Activated CD4-positive, CD25-positive, alpha-beta regulatory T cell treated with anti-CD3 and anti-CD28 coated beads, Interleukin-2, amount 50 U/mL, for 16 hours (primary cell): ENCODE results near the gene SLC13A3.

Source experiments
- DNase-seq: peaks from one replicate; pipeline ENCODE4 v3.0.0-alpha.2; 2020; ENCODE audit warnings: low read depth, low spot score

Gene SLC13A3

DNA sequence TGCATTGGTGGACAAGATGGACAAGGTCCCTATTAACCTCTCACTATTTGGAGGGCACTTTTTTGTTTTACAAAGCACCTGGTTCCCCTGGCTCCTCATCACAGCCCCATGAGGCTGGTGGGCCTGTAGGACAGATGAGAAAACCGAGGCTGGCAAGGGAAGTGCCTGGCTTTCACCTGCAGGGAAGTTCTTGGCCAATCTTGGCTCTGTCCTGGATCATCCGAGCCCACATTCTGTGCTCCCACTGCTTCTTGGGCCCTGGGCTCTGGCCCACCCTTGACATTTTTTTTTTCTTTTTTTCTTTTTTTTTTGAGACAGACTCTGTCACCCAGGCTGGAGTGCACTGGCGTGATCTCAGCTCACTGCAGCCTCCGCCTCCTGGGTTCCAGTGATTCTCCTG, 14.7 kb downstream of the SLC13A3 start:
- no peak for DNase-seq

DNA sequence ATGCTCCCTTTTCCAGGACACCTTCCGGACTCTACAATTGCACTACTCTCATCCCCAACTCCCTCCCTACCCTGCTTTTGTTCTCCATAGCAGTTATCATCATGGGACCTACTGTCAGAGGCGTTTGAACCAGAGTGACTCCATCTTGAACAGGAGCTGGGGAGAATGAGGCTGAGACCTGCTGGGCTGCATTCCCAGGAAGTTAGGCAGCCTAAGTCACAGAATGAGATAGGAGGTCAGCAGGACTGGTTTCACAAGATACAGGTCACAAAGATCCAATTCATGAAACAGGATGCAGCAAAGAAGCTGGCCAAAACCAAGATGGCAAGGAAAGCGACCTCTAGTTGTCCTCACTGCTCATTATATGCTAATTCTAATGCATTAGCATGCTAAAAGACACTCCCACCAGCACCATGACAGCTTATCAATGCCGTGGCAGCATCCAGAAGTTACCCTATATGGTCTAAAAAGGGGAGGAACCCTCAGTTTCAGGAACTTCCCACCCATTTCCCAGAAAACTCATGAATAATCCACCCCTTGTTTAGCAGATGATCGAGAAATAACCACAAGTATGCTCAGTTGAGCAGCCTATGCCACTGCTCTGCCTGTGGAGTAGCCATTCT, 15.6 kb downstream of the SLC13A3 start:
- DNase-seq = no peak

DNA sequence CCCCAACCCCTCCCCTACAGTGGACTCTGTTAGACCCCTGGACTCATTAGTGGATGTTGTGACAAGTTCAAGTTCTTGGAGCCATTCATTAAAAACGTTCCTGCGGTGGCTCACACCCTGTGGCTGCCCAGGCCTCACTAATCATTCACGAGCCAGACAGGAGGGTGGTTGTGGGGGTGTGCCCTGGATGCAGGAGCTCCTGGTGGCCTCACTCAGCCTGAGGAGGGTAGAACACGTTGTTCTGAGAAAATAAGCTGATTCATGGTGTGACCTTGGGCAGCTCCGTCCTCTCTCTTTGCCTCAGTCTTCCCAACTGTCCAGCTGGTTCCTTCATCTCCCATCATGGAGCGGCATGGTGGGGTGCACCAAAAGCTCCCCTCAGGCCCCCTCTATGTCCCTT, 16.7 kb downstream of the SLC13A3 start:
- no peak for DNase-seq

DNA sequence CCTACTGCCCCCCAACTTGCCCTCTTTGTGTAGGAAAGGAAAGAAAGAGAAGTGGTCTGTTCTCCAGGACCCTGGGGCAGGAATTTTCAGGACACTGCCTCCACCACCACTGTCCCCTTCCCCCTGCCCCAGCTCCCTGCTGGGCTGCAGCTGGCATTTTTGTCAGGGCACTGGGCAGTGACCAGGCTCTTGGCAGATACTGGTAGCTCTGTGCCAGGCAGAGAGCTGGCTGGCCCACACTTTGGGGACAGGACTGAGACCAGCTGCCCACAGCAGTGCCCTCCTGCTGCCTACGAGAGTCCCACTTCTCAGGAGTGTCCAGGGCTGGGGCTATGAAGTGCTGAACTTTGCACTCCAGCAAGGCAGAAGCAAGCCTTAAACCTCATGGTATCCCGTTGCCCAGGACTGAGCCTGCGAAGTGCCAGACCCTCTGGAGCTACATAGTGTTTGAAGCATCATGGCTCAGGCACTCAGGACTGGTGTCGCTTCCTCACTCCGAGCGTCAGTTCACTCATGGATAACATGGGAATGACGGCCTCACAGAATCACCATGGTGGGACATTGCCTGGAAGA, 19.3 kb downstream of the SLC13A3 start:
- no peak for DNase-seq

DNA sequence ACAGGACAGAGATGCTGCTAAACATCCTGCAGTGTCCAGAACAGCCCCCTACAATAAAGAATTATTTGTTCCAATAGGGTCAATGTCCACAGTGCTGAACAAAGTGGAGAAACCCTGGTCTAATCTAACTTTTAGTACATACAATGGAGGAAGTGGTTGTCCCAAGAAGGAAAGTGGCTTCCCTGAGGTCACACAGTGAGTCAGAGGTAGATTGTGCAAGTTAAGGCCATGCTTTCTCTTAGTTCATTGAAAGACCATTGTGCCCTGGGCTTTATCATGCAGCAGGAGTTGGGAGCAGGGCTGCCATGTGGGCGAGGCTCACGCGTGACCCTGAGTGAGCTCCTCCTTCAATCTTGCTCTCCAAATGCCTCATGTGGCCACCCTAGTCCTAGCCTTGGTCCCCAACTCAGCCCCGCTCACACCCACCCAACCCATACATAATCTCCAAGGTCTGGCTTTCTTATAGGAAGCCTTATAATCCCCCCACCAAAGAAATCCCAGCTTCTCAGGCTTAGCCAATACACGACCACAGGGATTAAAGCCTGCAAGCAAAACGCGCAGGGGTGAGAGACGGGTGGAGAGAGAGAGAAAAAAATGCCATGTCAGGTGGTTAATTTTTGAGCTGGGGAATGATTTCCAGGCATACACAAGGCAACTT, 19.9 kb downstream of the SLC13A3 start:
- DNase-seq = no peak

DNA sequence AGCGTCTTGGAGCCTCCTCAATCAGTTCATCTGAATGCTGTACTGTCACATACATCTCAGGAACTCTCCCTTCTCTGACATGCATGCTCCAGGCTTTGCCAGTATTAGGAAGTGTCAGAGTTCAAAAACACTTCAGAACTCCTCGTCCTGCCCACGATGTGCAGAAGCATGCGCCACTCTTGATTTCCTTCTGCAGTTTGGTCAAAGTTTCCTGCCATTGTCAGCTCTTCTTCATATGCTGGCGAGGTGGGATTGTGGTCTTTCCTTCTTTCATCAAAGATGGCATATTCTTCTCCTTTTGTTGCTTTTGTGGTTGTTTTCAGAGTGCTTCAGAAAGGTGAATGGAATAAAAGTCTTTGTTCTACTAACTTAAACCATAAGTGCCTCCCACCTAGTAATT, 21.0 kb downstream of the SLC13A3 start:
- no peak for DNase-seq

DNA sequence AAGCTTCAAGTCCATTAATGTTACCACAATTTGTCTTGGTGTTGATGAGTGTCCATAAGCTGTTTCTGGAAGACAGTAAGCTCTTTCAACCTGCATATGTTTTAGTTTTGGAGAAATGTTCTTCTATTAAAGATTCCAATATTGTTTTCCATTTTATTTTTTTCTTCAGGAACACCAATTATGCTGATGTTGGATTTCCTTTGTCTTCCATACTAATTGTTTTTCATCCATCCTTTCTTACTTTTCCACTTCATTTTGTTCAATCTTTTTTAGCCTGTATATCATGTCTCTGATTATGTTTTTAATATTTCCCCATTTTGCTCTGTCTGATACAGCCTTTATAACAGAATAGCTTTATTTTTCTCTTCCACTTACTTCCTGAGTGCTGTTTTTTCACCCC, 21.9 kb downstream of the SLC13A3 start:
- no peak for DNase-seq

DNA sequence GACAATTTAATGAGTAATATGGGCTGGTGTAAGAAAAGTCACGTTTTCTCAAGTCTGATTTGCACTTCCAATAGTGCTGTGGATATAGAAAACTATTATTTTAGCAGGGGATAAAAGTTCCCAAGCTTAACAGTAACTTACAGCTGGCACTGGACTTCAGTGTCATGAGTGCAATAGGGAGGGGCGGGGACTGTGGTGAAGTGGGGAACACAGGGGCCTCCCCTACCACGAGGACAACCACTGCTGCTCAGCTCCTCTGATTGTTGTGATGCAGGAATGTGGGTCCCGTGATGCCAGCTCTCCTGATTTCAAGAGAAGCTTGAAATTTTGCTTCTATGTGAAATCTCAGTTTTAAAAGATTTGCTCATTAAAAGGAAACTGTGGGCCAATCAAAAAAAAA, 24.0 kb downstream of the SLC13A3 start:
- no peak for DNase-seq

DNA sequence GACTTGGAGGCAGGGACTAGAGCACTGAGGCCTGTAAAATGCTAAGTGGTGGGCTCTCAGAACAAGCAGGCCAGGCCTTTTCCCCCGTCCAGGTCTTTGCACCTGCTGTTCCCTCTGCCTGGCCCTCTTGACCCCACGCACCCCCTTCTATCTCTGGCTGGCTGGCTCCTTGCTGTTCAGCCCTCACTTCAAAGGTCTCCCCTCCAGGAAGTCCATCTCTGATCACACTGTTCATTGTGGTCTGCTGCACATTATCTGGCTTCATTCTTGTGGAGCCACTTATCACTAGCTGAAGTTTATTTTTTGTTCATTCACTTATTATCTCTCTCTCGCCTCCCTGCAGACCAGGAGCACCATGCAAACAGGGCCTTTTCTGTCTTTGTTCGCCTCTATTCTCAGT, 24.5 kb downstream of the SLC13A3 start:
- no peak for DNase-seq

DNA sequence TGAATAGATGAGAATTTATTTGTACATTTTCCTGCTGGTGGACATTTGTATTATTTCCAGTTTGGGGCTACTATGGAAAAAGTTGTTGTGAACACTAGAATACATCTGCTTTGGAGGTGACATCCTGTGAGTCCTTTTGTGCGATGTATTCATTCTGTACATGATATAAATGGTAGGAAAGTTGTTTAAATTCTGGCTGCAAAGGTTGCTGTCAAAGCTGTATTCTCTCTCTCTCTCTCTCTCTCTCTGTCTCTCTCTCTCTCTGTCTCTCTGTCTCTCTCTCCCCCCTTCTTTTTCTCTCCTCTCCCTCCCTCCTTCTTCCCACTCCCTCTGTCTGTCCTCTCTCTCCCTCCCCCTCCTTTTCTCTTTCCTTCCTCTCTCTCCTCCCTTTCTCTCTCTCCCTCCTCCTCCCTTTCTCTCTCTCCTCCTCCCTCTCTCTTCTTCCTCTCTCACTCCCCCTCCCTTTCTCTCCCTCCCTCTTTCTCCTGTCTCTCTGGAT, 25.3 kb downstream of the SLC13A3 start:
- DNase-seq = no peak

DNA sequence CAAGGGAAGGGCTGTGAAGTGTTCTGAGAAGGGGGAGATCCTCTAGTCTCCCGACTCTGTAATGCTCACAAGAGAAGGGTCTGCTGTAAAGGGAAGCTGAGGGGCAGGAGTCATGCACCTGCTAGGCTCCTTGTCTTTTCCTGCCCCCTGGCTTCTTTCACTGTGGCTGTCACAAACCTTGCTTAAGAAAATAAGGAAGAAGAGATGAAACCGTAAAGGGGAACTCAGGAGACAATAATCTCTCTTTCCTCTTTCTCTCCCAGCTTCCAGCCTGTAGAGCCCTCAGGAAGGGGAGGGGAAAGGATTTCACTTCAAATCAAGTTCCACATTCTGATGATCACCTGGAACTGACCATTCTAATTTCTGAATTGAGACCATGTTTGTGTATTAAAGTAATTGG, 26.3 kb downstream of the SLC13A3 start:
- no peak for DNase-seq

DNA sequence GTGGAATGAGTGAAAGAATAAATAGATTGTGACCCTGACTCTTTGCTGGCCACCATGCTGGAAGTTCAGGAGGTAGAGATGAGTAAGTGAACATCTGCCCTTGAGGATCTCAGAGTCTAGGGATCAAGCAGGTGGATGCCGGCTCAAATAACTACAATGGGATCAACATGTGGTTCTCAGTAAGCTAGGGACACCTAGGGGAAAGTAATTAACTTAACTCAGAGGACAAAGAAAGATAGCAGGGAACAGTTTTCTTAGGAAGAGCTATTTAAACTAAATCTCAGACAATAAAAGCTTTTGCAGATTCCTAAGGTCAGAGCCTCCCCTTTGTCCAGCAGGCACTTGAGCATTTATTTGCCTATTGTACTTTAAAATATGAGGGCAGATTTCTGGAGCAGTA, 29.1 kb downstream of the SLC13A3 start:
- DNase-seq = no peak

DNA sequence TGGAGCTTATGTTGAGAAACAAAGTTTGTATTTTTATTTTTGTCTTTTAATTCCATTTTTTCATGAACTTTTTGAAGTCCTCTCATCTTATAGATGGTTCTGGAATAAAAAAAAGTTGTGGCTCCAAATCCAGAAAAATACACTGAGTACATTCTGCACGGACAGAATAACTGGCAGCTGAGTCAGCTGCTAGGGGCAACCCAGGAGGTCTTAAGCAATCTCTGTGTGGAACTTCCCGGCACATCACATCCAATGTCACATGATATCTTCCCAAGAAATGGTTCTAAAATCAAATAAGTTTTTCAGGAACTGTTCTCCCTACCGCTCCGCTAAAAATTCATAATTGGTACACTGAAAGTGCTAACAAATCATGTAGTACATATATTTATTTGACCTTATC, 29.8 kb downstream of the SLC13A3 start:
- no peak for DNase-seq

DNA sequence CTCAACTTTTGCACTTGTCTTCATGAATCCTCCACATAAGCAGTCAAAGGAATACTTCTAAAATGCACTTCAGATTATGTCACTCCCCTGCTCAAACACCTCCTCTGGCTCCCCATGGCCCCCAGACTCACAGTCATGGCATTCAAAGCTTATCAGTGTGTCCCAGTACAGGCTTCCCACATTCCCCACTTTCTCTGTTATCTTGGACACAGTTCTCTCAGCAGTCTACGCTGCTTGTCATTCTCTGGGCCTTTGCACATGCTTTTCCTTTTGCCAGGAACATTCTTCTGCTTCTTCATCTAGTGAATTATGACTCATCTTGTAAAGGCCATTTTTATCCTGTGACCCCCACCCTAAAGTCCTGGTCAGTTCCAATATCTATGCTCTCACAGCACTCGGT, 31.8 kb downstream of the SLC13A3 start:
- no peak for DNase-seq

DNA sequence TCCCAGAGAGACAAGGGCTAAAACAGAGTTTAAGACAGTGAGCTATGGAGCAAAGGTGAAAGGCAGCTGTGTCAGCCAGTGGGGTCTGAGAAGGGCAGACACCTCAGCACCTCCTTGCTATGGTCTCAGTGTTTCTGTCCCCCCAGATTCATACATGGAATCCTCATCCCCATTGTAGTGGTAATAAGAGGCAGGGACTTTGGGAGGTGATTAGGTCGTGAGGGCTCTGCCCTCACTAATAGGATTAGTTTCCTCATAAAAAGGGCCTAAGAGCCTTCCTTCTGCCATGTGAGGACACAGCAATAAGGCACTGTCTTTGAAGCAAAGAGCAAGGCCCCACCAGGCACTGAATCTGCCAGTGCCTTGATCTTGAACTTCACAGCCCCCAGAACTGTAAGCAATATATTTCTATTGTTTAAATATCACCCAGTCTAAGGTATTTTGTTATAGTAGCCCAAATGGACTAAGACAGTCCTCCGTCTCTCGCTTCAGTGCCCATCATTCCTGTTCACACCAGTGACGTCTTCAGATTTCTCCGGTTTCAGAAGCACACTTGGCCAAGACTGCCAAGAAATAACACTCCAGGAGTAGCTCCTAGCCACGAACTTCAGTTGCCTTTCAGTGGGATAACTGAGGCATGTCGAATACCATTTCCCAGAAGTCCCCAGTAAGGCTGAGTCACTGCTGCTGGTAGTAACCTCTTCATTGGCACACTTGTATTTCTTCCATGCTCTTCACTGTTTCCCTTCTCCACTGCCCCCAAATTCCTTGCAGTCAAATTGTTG, 32.8 kb downstream of the SLC13A3 start:
- DNase-seq = no peak

DNA sequence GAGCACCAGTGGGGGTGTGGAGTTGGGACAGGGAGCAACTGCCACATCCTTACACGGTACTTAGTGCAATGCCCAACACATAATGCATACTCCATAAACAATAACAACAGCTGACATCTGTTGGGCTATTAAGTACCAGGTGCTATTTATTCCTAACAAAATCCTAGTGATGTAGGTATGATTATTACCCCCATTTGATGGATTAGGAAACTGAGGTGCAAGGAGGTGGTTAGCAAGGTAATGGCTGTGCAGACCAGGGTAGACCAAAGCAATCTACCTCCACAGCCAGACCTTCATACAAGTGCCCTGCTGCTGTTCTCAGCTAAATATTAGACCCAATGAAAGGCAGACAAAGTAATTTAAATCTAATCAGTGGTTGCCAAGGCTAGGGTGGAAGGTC, 36.8 kb downstream of the SLC13A3 start:
- no peak for DNase-seq

DNA sequence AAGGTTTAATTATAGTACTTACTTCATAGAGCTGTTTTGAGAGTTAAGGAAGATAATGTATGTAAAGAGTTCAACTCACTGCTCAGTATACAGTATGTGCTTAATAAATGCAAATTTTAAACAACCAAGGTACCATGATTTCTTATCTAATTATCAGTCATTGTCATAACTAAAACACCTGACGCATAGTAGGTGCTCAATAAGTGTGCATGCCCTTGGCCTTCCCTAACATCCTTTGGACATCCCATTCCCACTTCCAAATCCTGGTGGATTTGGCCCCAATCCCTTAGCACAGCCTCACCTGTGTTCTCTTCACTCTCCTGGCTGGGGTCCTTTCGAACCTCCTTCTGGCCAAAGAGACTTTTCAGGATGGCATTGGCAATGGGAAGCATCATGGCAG, 41.1 kb downstream of the SLC13A3 start:
- DNase-seq = no peak

DNA sequence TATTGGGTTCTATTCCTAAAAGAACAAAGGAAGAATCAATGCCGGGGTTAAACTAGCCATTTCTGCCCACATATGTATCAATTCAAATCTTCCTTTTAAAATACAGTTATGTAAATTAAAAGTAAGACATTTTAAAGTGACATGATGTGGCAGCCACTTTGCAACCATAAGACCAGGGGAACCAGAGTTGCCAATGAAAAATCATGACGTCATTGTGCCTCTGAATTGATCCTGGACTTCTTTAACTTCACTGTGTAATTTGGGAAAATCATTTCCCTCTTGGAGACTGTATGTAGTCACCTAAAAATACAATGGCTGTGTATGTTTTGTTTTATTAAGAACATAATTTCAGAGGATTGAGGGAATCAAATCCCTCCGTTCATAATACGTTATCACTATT, 42.2 kb downstream of the SLC13A3 start:
- DNase-seq = no peak

DNA sequence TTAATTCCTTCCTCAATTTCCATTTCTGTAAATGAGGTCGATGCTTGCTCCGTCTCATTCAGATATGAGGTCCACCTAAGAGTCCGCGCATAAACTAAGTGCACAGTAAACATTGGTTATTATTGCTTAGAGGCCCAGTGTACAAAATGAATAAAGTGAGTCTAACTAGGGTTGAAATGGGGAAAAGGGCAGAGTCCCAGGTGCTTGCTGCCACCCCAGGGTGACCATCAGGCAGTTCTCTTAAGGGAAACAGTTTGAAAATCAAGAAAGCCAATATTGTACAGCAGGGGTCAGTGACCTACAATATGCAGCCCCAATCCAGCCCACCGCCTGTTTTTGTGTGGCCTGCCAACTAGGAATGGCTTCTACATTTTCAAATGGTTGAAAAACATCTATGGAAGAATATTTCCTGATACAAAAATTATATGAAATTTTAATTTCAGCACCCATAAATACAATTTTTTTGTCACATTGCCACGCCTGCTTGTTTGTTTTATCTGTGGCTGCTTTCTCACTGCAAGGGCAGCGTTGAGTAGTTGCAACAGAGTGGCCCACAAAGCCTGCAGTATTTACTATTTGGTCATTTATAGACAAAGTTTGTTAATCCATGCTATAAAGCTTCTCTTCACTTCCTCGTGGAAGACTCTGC, 43.3 kb downstream of the SLC13A3 start:
- no peak for DNase-seq

DNA sequence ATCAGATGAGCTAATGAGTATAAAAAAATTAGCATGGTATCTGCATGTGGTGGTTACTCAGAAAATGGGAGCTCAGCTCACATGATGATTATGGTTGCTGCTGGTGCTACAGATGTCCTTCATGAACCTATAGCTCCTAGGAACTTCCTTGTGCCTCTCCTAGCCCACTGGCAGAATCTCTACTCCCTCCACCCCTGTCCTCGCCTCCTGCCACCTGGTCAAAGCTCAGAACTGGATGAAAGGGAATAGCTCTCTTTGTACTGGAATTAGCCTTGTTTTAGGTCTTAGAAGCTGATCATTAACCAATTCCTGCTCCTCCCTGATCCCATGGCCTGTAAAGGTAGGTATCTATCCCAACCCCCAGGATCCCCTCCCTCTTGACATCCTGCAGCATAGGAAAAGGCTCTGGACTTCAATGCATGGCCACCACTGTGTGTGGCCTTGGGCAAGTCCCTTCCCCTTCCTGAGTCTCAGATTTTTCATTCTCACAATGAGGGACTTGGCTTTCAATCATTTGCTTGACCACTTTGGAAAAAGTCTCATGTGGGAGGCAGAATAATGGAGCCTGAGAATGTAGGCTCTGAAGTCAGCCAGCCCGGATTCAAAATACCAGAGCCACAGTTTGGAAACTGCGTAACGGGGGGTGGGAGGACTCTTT, 43.9 kb downstream of the SLC13A3 start:
- DNase-seq = no peak

DNA sequence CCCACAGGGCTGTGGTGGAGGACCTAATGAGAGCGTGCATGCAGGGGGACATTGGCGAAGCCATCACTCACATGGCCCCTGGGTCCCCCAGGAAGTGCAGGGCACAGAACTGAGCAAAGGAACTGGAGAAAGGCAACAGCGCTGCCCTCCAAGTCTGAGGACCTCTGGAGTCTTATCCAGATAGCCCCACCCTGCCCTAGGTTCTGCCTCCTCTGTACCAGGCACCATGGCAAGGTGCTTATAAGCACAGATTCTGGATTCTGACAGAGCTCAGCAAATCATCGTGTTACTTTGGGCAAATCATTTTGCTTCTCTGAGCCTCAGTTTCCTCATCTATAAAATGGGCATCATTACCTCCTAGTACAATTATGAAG, 44.5 kb downstream of the SLC13A3 start:
- DNase-seq = no peak
